GM12873 (cell line): ENCODE results near the gene PPP1R14C.

Experiments used
- CTCF ChIP-seq: IDR thresholded peaks from 2 replicates; pipeline ENCODE4 v1.5.1; 2012; ENCODE audit warnings: low read depth, mild to moderate bottlenecking, moderate library complexity, low read length, control low read depth; ENCODE audit not compliant: insufficient read depth; ENCODE audit errors: missing control alignments

The PPP1R14C gene

DNA sequence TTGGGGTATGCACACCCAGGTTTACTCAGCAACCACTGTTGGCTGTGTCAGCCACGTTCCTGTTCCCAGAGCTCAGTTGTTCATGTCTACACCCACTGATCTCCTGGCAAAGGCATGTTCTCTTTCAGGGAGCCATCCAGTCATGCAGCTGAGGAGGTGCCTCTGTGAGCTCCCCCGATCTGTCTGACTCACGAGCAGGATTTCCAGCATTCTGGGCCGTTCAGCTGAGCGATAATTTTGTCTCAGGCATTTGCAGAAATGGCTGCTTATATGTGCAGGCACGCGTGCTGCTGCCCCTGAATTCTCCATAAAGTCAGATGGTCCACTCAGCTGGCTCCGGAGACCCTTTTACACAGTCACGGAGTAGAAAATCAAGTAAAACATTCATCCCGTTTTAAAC is 147.6 kb downstream of the PPP1R14C start:
- TF ChIP-seq CTCF, result no peak

GRCh38 chr6:150291968-150292710 is 149.3 kb downstream of the PPP1R14C start:
- TF ChIP-seq CTCF, result no peak

GRCh38 chr6:150293019-150293418 is 150.2 kb downstream of the PPP1R14C start:
- no peak for TF ChIP-seq CTCF

- no peak for TF ChIP-seq CTCF
These were observed 150.8 kb downstream of the PPP1R14C start for GRCh38 chr6:150293423-150294173.

DNA sequence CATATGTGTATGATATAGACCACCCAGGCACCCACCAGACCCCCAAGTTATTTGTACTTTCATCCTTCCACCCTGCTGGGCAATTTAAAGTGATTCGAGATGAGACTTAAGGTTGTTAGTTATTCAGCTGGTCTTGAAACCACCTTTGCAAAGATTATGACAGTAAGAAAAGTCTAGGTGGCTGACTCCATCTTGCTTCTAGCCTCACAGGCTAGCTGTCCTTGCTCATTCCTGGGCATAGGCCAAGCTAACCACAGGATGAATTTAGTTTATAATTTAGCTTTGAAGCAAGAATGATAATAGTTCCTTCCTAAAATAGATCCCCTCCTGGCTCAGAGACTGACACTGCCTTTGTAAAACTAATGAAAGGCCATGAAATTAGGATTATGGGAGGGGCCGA is 154.0 kb downstream of the PPP1R14C start:
- TF ChIP-seq CTCF, result no peak

DNA sequence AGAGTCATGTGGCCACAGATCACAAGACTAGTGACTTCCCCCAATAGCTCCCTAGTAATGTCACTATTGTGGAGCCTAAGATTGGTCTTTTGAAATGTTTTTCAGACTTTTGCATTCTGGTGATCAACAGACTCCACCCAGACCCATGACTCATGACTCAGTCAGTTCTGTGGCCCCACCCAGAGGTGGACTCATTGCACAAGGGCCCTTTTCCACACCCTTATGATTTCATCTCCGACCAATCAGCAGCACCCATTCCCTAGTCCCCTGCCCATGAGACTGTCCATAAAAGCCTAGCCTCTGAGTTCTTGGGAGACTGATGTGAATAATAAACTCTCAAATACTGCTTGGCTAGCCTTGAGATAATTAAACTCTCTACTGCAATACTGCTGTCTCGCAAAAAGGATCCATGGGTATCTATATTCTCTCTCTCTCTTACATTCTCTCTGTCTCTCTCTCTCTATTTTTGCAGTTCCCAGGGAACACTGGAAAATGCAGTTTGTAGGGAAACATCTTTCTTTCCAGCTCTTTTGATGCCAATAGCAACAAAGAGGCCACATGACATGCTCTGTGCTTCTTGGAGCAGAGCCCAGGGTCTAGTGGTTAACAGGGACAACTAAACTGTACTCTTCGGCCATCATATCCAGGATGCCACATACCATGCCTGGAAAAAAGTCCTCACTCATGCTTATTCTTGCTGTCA is 154.6 kb downstream of the PPP1R14C start:
- no peak for TF ChIP-seq CTCF

DNA sequence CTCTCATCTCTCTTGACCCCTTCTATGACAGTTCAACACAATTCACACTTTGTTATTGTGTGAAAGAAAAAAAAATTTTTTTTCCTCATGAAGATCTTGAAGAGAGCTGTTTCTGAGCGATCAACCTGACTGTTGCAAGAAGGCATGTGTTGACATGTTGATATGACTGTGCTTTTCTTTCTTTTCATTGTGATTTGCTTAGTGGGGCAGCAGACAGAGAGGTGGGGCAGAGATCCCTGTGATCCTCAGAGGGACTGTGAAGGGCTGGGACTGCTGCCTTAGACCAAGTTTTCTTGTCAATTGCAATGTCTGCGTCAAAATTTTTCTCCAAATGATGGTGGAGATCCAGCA is 155.2 kb downstream of the PPP1R14C start:
- no peak for TF ChIP-seq CTCF
